Tibial nerve (tissue), 4 donors: ENCODE results near the gene CD247.

ENCODE experiments used
- CTCF ChIP-seq, 5 experiments: fragments of 200-600 bp in 3 of 5; fragments of 450-650 bp in 2 of 5; sonication (generic) in 3 of 5; IDR thresholded peaks; one replicate each; pipeline ENCODE4 v1.5.1; 2016 to 2019; ENCODE audit warnings: antibody characterized with exemption in 5 of 5, mild to moderate bottlenecking in 3 of 5, moderate library complexity in 2 of 5
- EP300 ChIP-seq, 2 donors: sonication (generic); formaldehyde crosslinking; IDR thresholded peaks; one replicate each; pipeline ENCODE4 v1.6.1; 2017; ENCODE audit warnings: antibody characterized with exemption in 2 of 2, mild to moderate bottlenecking in 1 of 2
- POLR2A ChIP-seq, 2 donors: fragments of 450-650 bp; IDR thresholded peaks; one replicate each; pipeline ENCODE4 v1.6.1; 2017; ENCODE audit warnings: antibody characterized with exemption in 2 of 2, mild to moderate bottlenecking in 2 of 2, moderate library complexity in 2 of 2

- no peak for TF ChIP-seq CTCF (IDR thresholded peaks at IDR 0.05)
- TF ChIP-seq POLR2A (IDR thresholded peaks at IDR 0.05) = no peak
- TF ChIP-seq EP300 (IDR thresholded peaks at IDR 0.05) = no peak
These were observed 24.0 kb upstream of the CD247 start for GRCh38 chr1:167542109-167543032.
